ENCODE measurements around the gene TCOF1. TPM values are rescaled to one million over a fixed set of nuclear protein-coding genes. Genes with fewer than 3 reads are reported as not detected.
"Not testable (repeated sequence)": the region's sequence is repeated elsewhere in the genome, so short reads cannot be mapped to it uniquely, and the experiment has no call there.

TCOF1 gene
- total and polyA plus RNA-seq, 2 donors from 2014 or later: 12.2 to 23.5 TPM

- Histone ChIP-seq H3K4me1 (ENCODE audit: control insufficient read depth in 2 of 3, insufficient read depth in 2 of 3, low read depth in 1 of 3, low read length in 3 of 3) (no peaks in the 10 kb centered on the region), H3K9me3 (ENCODE audit: control insufficient read depth in 2 of 3, insufficient read depth in 1 of 3, low read length in 3 of 3) (no peaks in the 10 kb centered on the region), H3K4me3 (ENCODE audit: low read length in 3 of 3) (no peak overlapping the region), H3K27me3 (ENCODE audit: control insufficient read depth, insufficient read depth, low read length) (no peaks in the 10 kb centered on the region), H3K9ac (ENCODE audit: low read length in 3 of 3) (no peak overlapping the region), H3K36me3 (ENCODE audit: control insufficient read depth in 2 of 3, insufficient read depth in 3 of 3, low read length in 3 of 3) (no peaks in the 10 kb centered on the region), H3K27ac (ENCODE audit: low read depth in 2 of 2, low read length in 2 of 2) (no peak overlapping the region)
- intact Hi-C loops (cut with DNase I): no loop called here
- TF ChIP-seq CTCF (IDR thresholded peaks at IDR 0.05; ENCODE audit: borderline replicate concordance, extremely low read depth, insufficient read depth): no peak
- DNase-seq (no peak), FAIRE-seq (no peak)
Measured at GRCh38 chr5:150419630-150420270, 62.3 kb downstream of the TCOF1 start.

GRCh38 chr5:150422075-150422474, 64.6 kb downstream of the TCOF1 start:
- H3K27me3 ChIP-seq (ENCODE audit: control insufficient read depth, insufficient read depth, low read length): no peaks in the 10 kb centered on the region
- FAIRE-seq: no peak
- H3K9me3 ChIP-seq (ENCODE audit: control insufficient read depth in 2 of 3, insufficient read depth in 1 of 3, low read length in 3 of 3): no peaks in the 10 kb centered on the region
- H3K36me3 ChIP-seq (ENCODE audit: control insufficient read depth in 2 of 3, insufficient read depth in 3 of 3, low read length in 3 of 3): no peaks in the 10 kb centered on the region
- H3K4me1 ChIP-seq (ENCODE audit: control insufficient read depth in 2 of 3, insufficient read depth in 2 of 3, low read depth in 1 of 3, low read length in 3 of 3): no peaks in the 10 kb centered on the region
- no peak overlapping the region for H3K9ac ChIP-seq (ENCODE audit: low read length in 3 of 3)
- H3K4me3 ChIP-seq (ENCODE audit: low read length in 3 of 3): no peak overlapping the region
- intact Hi-C loops (cut with DNase I): no loop called here
- H3K27ac ChIP-seq (ENCODE audit: low read depth in 2 of 2, low read length in 2 of 2): no peak overlapping the region
- no peak for TF ChIP-seq CTCF (IDR thresholded peaks at IDR 0.05; ENCODE audit: borderline replicate concordance, extremely low read depth, insufficient read depth)
- DNase-seq: no peak

DNA sequence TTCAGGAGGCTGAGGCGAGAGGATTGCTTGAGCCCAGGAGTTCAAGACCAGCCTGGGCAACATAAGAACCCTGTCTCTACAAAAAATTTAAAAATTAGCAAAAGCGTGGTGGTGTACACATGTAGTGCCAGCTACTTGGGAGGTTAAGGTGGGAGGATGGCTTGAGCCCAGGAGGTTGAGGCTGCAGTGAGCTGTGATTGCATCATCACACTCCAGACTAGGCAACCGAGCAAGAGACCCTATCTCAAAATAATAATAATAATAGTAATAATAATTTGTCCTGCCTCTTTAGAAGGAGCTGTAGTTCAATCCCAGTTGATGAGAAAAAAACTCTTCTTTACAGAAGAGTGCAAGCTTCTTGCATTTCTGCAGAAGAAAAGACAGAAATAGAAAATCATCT, 65.3 kb downstream of the TCOF1 start:
- Histone ChIP-seq H3K4me1 (ENCODE audit: control insufficient read depth in 2 of 3, insufficient read depth in 2 of 3, low read depth in 1 of 3, low read length in 3 of 3) (peaks cover 0 to under 1% (median 0%) of the 10 kb centered on the region in 3 donors), H3K27me3 (ENCODE audit: control insufficient read depth, insufficient read depth, low read length) (no peaks in the 10 kb centered on the region), H3K27ac (ENCODE audit: low read depth in 2 of 2, low read length in 2 of 2) (no peak overlapping the region), H3K4me3 (ENCODE audit: low read length in 3 of 3) (no peak overlapping the region), H3K9ac (ENCODE audit: low read length in 3 of 3) (no peak overlapping the region), H3K9me3 (ENCODE audit: control insufficient read depth in 2 of 3, insufficient read depth in 1 of 3, low read length in 3 of 3) (no peaks in the 10 kb centered on the region), H3K36me3 (ENCODE audit: control insufficient read depth in 2 of 3, insufficient read depth in 3 of 3, low read length in 3 of 3) (no peaks in the 10 kb centered on the region)
- DNase-seq (no peak), FAIRE-seq (no peak)
- no peak for TF ChIP-seq CTCF (IDR thresholded peaks at IDR 0.05; ENCODE audit: borderline replicate concordance, extremely low read depth, insufficient read depth)
- intact Hi-C loops (cut with DNase I): no loop called here

GRCh38 chr5:150426165-150426564, 68.7 kb downstream of the TCOF1 start:
- H3K36me3 ChIP-seq (ENCODE audit: control insufficient read depth in 2 of 3, insufficient read depth in 3 of 3, low read length in 3 of 3); H3K4me1 ChIP-seq (ENCODE audit: control insufficient read depth in 2 of 3, insufficient read depth in 2 of 3, low read depth in 1 of 3, low read length in 3 of 3); H3K9me3 ChIP-seq (ENCODE audit: control insufficient read depth in 2 of 3, insufficient read depth in 1 of 3, low read length in 3 of 3); H3K9ac ChIP-seq (ENCODE audit: low read length in 3 of 3); FAIRE-seq; DNase-seq; H3K4me3 ChIP-seq (ENCODE audit: low read length in 3 of 3); intact Hi-C loops (cut with DNase I); H3K27me3 ChIP-seq (ENCODE audit: control insufficient read depth, insufficient read depth, low read length); H3K27ac ChIP-seq (ENCODE audit: low read depth in 2 of 2, low read length in 2 of 2): not testable (repeated sequence)
